SKM-1 (cell line): Measurements from ENCODE around the gene LMOD1.
"Not testable (repeated sequence)": the region's sequence is repeated elsewhere in the genome, so short reads cannot be mapped to it uniquely, and the experiment has no call there.

Experiments
- DNase-seq: peaks from one replicate; lab custom pipeline; 2025; ENCODE audit not compliant: unreplicated experiment; lab: John Stamatoyannopoulos, UW

The LMOD1 gene

GRCh38 chr1:201917362-201918033, 28.9 kb downstream of the LMOD1 start:
- no peak for DNase-seq

DNA sequence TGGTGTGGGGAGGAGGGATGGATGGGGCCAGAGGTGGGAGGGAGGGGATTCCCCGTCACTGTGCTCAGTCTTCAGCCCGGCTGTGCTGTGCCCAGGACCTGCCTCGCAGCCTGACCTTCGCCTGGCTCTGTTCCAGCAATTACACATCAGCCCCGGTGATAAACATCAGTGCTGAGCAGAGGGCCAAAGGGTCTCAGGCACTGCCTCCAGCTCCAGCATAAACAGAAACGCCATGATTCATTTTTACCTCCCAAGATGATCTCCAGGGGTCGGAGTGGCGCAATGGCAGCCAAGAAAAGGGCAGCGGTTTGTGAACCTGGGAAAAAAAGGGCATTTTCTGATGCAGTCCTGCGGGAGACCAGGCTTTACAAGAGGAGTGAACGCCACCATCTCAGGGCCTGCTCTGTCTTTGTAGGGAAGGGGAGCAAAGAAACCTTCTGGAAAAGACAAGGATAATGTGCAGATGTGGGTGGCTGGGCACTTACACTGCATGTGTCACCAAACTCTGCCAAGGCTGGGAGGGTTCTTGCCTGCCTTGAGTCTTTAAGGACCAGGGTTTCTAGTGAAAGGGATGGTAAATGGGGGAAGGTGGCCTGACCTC, 29.6 kb downstream of the LMOD1 start:
- no peak for DNase-seq

DNA sequence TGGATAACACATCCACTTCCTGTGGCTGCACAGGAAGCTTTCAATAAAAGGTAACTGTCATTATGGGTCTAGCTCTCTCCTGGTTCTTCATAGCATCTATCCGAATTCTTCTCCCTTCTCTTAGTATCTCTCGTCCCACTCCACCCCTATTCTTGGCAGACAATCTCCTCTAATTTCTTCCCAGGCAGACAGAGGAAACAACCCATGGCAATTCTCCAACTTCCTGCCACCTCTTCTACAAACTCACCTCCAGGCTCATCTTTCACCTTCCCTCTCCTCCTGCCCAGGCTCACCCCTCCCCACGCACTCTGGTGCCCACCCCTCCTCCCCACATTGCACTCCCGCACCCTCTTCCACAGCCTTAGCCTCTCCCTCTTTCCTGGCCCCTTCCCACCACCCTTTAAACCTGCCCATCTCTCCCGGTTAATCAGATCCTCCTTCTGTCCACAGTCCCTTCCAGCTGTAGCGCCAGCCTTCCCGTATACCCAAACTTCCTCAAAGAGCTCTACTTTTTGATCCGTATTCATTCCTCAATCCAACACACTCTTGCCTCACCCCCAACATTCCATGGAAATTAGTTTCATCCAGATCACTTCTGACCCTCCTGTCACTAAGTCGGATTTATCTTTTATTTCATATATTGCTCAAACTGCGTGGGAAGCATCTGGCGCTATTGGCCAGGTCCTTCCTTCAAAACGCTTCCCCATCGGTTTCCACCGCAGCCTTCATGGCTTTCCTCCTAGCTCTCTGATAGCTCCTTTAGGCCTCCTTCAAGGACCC, 31.7 kb downstream of the LMOD1 start:
- no peak for DNase-seq

- no peak for DNase-seq
Observed at GRCh38 chr1:201912832-201913231, 33.5 kb downstream of the LMOD1 start.

DNA sequence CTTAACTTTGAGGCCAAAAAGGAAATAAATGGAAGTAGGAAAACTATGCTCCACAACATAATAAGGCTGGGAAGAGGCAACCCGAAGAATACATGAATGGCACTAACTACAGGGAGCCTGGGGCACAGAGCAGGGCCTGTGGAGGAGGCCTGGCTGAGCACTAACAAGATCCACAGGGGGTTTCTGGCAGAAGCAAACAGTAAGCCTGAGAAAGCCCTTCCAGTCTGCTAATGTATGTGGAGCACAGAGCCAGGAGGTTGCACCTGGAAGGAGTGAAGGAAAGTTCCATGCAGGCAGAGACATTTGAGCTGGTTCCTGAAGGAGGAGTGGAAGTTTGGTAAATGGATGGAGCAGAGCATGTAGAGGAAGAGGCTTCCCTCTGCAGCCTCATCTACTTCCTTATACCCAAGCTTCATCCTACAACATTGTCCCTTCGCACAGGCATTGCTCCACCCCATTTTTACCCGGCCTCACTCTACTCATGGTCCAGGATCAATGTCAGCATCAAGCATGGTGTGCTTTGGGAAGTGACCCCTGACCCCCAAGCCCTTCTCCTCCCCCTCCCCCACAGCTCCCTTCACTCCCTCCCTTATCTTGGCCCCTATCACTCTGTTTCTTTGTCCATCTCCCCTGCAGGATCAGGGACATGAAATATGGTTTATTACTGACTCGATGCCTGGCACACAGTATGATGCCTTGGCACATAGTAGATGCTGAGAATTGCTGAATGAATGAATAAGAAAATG, 34.3 kb downstream of the LMOD1 start:
- no peak for DNase-seq

DNA sequence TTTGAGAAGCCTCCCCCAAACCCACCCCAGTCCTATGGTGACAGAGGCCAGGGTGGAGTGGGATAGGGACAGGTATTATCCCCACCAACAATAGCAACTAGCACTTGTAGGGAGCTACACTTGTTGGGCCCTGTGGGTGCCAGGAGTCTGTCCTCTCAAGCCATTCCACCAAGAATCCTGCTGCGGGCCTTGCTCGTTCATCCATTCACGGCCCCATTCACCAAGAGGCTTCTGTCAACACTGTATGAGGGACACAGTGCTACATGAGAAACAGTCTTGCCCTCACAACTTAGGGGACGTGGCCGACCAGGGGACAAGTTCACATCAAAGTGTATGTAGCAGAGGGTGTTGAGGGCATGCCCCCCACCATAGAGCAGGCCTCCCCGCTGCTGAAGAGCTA, 38.7 kb downstream of the LMOD1 start:
- DNase-seq, result no peak

DNA sequence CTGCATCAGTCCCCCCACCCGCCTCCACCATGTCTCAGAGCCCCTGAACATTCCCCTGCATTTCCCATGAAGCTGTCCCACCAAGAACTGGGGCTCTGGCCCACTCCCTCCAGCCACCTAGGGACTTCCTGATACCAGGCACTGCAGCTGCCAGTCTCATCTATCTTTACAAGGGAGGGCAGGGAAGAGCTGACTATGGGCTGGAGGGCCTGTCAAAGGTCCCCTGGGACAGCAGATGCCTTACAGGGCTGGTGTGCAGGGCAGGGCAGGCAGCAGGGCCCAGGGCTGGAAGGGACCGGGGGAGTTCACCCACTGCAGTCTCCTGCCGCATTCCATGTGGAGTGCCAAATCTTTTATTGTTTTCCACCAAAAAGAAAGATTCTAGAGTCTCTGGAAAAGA, 40.0 kb downstream of the LMOD1 start:
- no peak for DNase-seq

DNA sequence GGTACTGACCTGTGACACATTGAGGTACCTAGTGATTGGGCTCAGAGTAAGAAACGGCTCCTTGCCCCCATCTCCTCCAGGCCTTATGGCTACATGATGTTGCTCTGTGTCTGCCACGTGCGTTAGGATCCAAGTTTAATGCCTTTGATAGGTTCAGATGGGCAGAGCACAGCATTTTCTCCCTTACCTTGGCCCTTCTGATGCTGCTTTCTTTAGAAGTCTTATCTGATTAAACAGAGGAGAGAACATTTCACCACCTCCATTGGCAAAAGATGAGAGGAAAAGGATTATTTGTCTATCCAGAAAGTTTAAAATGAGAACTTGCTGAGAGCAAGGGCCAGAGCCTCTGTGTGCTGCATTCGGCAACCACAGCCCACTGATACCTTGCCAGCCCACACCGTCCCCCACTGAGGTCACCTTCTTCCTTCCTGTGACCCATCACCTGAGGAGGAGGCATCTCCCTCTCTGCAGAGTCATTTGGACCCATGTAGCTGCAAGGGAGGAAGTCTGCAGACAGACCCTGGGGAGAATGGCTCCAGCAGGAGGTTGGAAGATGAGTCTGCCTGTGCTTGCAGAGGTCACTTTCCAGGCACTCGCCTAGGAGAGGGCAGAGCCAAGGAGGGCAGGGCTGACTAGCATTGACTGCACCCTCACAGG, 41.0 kb downstream of the LMOD1 start:
- DNase-seq, result no peak

- no peak for DNase-seq
Observed at GRCh38 chr1:201904579-201904978, 41.8 kb downstream of the LMOD1 start.

GRCh38 chr1:201903135-201903534, 43.2 kb downstream of the LMOD1 start:
- no peak for DNase-seq

DNA sequence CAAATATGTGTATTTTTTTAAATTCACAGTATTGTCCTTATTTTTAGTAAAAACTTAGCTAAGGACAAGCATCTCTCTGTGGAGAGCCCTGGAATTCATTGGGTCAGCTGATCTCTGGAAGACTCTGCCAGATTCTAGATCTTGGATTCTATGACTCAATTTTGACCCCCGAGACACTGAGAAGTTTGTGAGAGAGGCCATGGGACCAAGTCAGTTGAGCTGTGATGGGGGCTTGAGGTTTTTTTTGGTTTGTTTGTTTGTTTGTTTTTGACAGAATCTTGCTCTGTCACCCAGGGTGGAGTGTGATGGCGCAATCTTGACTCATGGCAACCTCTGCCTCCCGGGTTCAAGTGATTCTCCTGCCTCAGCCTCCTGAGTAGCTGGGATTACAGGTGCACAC, 44.1 kb downstream of the LMOD1 start:
- no peak for DNase-seq

GRCh38 chr1:201901036-201901435, 45.3 kb downstream of the LMOD1 start:
- DNase-seq, result not testable (repeated sequence)

- DNase-seq, result no peak
Observed at GRCh38 chr1:201900476-201900875, 45.9 kb downstream of the LMOD1 start.

GRCh38 chr1:201899683-201900429, 46.5 kb downstream of the LMOD1 start:
- no peak for DNase-seq

DNA sequence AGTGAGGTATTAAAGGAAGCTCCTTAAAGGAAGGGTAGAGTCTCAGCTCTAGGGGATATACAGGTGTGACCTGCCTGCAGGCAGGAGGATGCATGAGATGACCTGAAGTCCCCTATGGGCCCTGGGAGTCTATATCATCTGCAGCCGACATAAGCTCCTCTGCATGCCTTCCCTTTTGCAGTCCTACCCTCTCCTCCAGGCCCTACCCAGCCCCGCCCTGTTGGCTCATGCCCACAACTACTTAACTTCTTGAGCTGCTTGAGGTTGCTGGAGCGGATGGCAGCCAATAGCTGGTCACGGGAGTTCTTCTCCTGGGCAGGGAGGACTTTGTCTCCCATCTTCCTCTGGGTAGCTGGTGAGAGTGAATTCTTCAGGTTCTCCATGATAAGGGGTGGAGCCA, 47.4 kb downstream of the LMOD1 start:
- no peak for DNase-seq

- no peak for DNase-seq
Observed at GRCh38 chr1:201898240-201898894, 48.0 kb downstream of the LMOD1 start.

GRCh38 chr1:201896951-201897391, 49.4 kb downstream of the LMOD1 start:
- DNase-seq, result no peak

- DNase-seq, result peak; percentile 94
Observed at GRCh38 chr1:201895913-201896807, 50.2 kb downstream of the LMOD1 start.
